HEK293 (cell line): ENCODE results near the gene ETV3.
"Not testable (repeated sequence)": the region's sequence is repeated elsewhere in the genome, so short reads cannot be mapped to it uniquely, and the experiment has no call there.

Experiments
- CTCF ChIA-PET: fragments of 350-600 bp; formaldehyde crosslinking; extraction: SDS; loops from one replicate; lab custom pipeline; 2021; ENCODE audit warnings: antibody characterized with exemption; lab: Yijun Ruan, JAX
- POLR2A ChIA-PET: fragments of 300-600 bp; formaldehyde crosslinking; extraction: SDS; loops from one replicate; lab custom pipeline; 2020; ENCODE audit warnings: antibody characterized with exemption, inconsistent platforms; lab: Yijun Ruan, JAX
- H3K27ac ChIP-seq: fragments of 200-500 bp; sonication (Bioruptor generic); 2 replicates; pipeline ENCODE4 v1.5.1; 2014; ENCODE audit warnings: low read depth, low read length, control low read depth, inconsistent platforms; ENCODE audit errors: extremely low read depth
- H3K36me3 ChIP-seq, 2 experiments: fragments of 200-500 bp in 1 of 2; sonication (Bioruptor generic) in 1 of 2; 1 replicate in 1 of 2; 2 replicates in 1 of 2; pipeline ENCODE4 v1.5.1; 2014 to 2017; ENCODE audit warnings: inconsistent platforms in 2 of 2, low read length in 2 of 2; ENCODE audit not compliant: control insufficient read depth in 2 of 2, insufficient read depth in 1 of 2
- H3K4me1 ChIP-seq: fragments of 200-500 bp; sonication (Bioruptor generic); 2 replicates; pipeline ENCODE4 v1.5.1; 2014; ENCODE audit warnings: mild to moderate bottlenecking, low read length, inconsistent platforms; ENCODE audit not compliant: control insufficient read depth, insufficient read depth
- H3K4me3 ChIP-seq: 2 replicates; pipeline ENCODE4 v1.5.1; 2011; ENCODE audit warnings: low read depth, mild to moderate bottlenecking, control low read depth, low read length, moderate library complexity
- H3K9me3 ChIP-seq: fragments of 200-500 bp; sonication (Bioruptor generic); 2 replicates; pipeline ENCODE4 v1.5.1; 2014; ENCODE audit warnings: low read depth, low read length, inconsistent platforms; ENCODE audit not compliant: control insufficient read depth, insufficient read depth
- HOXC10 ChIP-seq: sonication (generic); formaldehyde crosslinking; IDR thresholded peaks from 2 replicates; pipeline ENCODE4 v1.8.1; 2023; ENCODE audit warnings: mild to moderate bottlenecking, missing genetic modification reagents
- KLF1 ChIP-seq: fragments of 450-650 bp; formaldehyde crosslinking; IDR thresholded peaks from 2 replicates; pipeline ENCODE4 v1.5.1; 2016; ENCODE audit warnings: missing biosample characterization, missing genetic modification characterization
- PRDM1 ChIP-seq: fragments of 450-650 bp; formaldehyde crosslinking; IDR thresholded peaks from 2 replicates; pipeline ENCODE4; 2016; ENCODE audit warnings: missing biosample characterization, missing genetic modification characterization
- REPIN1 ChIP-seq: fragments of 450-650 bp; formaldehyde crosslinking; IDR thresholded peaks from 2 replicates; pipeline ENCODE4 v1.5.1; 2017; ENCODE audit warnings: missing biosample characterization, missing genetic modification characterization, low read depth
- SP7 ChIP-seq: fragments of 450-650 bp; formaldehyde crosslinking; IDR thresholded peaks from 2 replicates; pipeline ENCODE4 v1.5.1; 2016; ENCODE audit warnings: missing biosample characterization, missing genetic modification characterization
- TSHZ1 ChIP-seq: fragments of 450-650 bp; formaldehyde crosslinking; IDR thresholded peaks from 2 replicates; pipeline ENCODE4 v1.5.1; 2016; ENCODE audit warnings: missing biosample characterization, missing genetic modification characterization, borderline replicate concordance
- YY2 ChIP-seq: fragments of 450-650 bp; formaldehyde crosslinking; IDR thresholded peaks from 2 replicates; pipeline ENCODE4 v1.5.1; 2016; ENCODE audit warnings: missing biosample characterization, missing genetic modification characterization
- ZBTB49 ChIP-seq: fragments of 450-650 bp; formaldehyde crosslinking; IDR thresholded peaks from 2 replicates; pipeline ENCODE4 v1.5.1; 2016; ENCODE audit warnings: missing biosample characterization, missing genetic modification characterization, low read depth
- ZEB2 ChIP-seq: fragments of 450-650 bp; formaldehyde crosslinking; IDR thresholded peaks from 2 replicates; pipeline ENCODE4 v1.5.1; 2016; ENCODE audit warnings: missing biosample characterization, missing genetic modification characterization
- ZNF138 ChIP-seq: fragments of 450-650 bp; formaldehyde crosslinking; IDR thresholded peaks from 2 replicates; pipeline ENCODE4 v1.5.1; 2016; ENCODE audit warnings: missing biosample characterization, missing genetic modification characterization, borderline replicate concordance
- ZNF280C ChIP-seq: fragments of 450-650 bp; formaldehyde crosslinking; IDR thresholded peaks from 2 replicates; pipeline ENCODE4 v1.5.1; 2016; ENCODE audit warnings: missing biosample characterization, missing genetic modification characterization
- ZNF335 ChIP-seq: fragments of 450-650 bp; formaldehyde crosslinking; conservative IDR thresholded peaks from 2 replicates; pipeline ENCODE4 v1.5.1; 2016; ENCODE audit warnings: missing biosample characterization, missing genetic modification characterization
- ZNF501 ChIP-seq: fragments of 450-650 bp; formaldehyde crosslinking; IDR thresholded peaks from 2 replicates; pipeline ENCODE4 v1.5.1; 2016; ENCODE audit warnings: missing biosample characterization, missing genetic modification characterization
- ZNF518A ChIP-seq: fragments of 450-650 bp; formaldehyde crosslinking; conservative IDR thresholded peaks from 2 replicates; pipeline ENCODE4 v1.5.1; 2016; ENCODE audit warnings: low read depth, missing biosample characterization, missing genetic modification characterization
- ZNF544 ChIP-seq: fragments of 450-650 bp; formaldehyde crosslinking; IDR thresholded peaks from 2 replicates; pipeline ENCODE4 v1.5.0; 2017; ENCODE audit warnings: missing biosample characterization, missing genetic modification characterization
- ZNF560 ChIP-seq: fragments of 450-650 bp; formaldehyde crosslinking; IDR thresholded peaks from 2 replicates; pipeline ENCODE4 v1.5.1; 2017; ENCODE audit warnings: missing biosample characterization, missing genetic modification characterization, borderline replicate concordance
- ZNF600 ChIP-seq: fragments of 450-650 bp; formaldehyde crosslinking; IDR thresholded peaks from 2 replicates; pipeline ENCODE4 v1.5.1; 2016; ENCODE audit warnings: missing biosample characterization, missing genetic modification characterization
- ZNF830 ChIP-seq: fragments of 450-650 bp; IDR thresholded peaks from 2 replicates; pipeline ENCODE4 v1.5.0; 2018; ENCODE audit warnings: missing biosample characterization, missing genetic modification characterization, low read depth, mild to moderate bottlenecking, moderate library complexity

Gene ETV3

GRCh38 chr1:157183870-157184269 lies 45.7 kb upstream of the ETV3 start (continued):
- no peak for TF ChIP-seq PRDM1 (tag by site-specific recombination)

- H3K27ac ChIP-seq, H3K4me3 ChIP-seq, H3K36me3 ChIP-seq, H3K4me1 ChIP-seq, POLR2A ChIA-PET, H3K9me3 ChIP-seq: not testable (repeated sequence)
- CTCF ChIA-PET, result interaction anchor here (0.6 to 2.0 kb wide), 4 partner anchors 11 to 322 kb away, joined by 4 to 7 read pairs (median 6); no protein-coding TSS in a partner anchor
These were observed 44.2 kb upstream of the ETV3 start for GRCh38 chr1:157182371-157182770.

GRCh38 chr1:157181790-157182189 lies 43.6 kb upstream of the ETV3 start:
- Histone ChIP-seq H3K4me3 (no peak overlapping the region), H3K36me3 (no peaks in the 10 kb centered on the region), H3K9me3 (no peaks in the 10 kb centered on the region), H3K27ac (no peak overlapping the region), H3K4me1 (no peaks in the 10 kb centered on the region)
- POLR2A ChIA-PET, result no interaction called here
- CTCF ChIA-PET, result interaction anchor here (0.6 to 2.0 kb wide), 3 partner anchors 10 to 189 kb away, joined by 3 to 7 read pairs (median 5); no protein-coding TSS in a partner anchor
- TF ChIP-seq ZNF544 (tag by site-specific recombination), result no peak
- TF ChIP-seq HOXC10, result no peak
- no peak for TF ChIP-seq SP7 (tag by site-specific recombination)
- no peak for TF ChIP-seq ZNF138 (tag by site-specific recombination)
- TF ChIP-seq ZNF501 (tag by site-specific recombination), result no peak
- no peak for TF ChIP-seq ZBTB49
- TF ChIP-seq ZNF280C (tag by site-specific recombination), result no peak
- TF ChIP-seq ZNF600, result no peak
- no peak for TF ChIP-seq ZNF518A (tag by site-specific recombination)
- no peak for TF ChIP-seq ZNF830 (tag by site-specific recombination)
- no peak for TF ChIP-seq ZNF560 (tag by site-specific recombination)
- no peak for TF ChIP-seq ZEB2 (tag by site-specific recombination)
- TF ChIP-seq TSHZ1 (tag by site-specific recombination), result no peak
- no peak for TF ChIP-seq ZNF335 (tag by site-specific recombination)
- no peak for TF ChIP-seq YY2 (tag by site-specific recombination)
- no peak for TF ChIP-seq KLF1 (tag by site-specific recombination)
- no peak for TF ChIP-seq REPIN1 (tag by site-specific recombination)
